ENCODE measurements around the gene GRIK3.

The GRIK3 gene

DNA sequence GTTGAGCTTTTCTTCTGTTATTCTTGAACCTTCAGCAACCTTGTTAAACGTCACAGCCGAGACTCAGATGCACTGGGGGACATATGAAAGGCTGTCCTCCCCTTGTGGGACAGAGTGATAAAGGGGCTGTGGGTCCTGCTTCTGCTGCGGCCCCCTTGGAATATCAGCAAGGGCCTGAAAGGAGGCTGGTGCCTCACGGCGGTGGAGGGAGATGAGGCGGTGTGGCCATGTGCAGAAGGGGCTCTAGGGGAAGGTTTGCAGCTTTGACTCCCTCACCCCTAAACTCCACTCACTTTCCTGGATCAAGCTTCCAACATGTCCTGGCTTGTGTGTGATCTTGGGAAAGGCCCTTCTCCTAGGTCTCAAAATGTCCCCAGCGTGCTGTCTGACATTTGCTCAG lies 280.9 kb downstream of the GRIK3 start:
- DNase-seq (ENCODE audit: low read depth in 1 of 2, low spot score in 1 of 2): no peak
- no peak for TF ChIP-seq POLR2AphosphoS5 (IDR thresholded peaks at IDR 0.05; ENCODE audit: low read depth)
- no peak overlapping the region for H3K4me3 ChIP-seq (replicated peaks; ENCODE audit: insufficient read depth, low read length)
- H3K27ac ChIP-seq (replicated peaks): no peak overlapping the region
- peaks cover 2% of the 10 kb centered on the region for H3K27me3 ChIP-seq (ENCODE audit: insufficient read depth, poor library complexity, severe bottlenecking)

GRCh38 chr1:36752891-36753361 lies 281.4 kb downstream of the GRIK3 start:
- Histone ChIP-seq H3K4me3 (replicated peaks; ENCODE audit: insufficient read depth, low read length) (no peak overlapping the region), H3K27ac (replicated peaks) (no peak overlapping the region), H3K27me3 (ENCODE audit: insufficient read depth, poor library complexity, severe bottlenecking) (peaks cover 3% of the 10 kb centered on the region)
- DNase-seq (ENCODE audit: low read depth in 1 of 2, low spot score in 1 of 2): no peak
- TF ChIP-seq SPI1 (IDR thresholded peaks at IDR 0.05; ENCODE audit: borderline replicate concordance, low read depth) (no peak), GABPA (IDR thresholded peaks at IDR 0.05; ENCODE audit: low read depth) (no peak)
- TF ChIP-seq, protein P1, sequence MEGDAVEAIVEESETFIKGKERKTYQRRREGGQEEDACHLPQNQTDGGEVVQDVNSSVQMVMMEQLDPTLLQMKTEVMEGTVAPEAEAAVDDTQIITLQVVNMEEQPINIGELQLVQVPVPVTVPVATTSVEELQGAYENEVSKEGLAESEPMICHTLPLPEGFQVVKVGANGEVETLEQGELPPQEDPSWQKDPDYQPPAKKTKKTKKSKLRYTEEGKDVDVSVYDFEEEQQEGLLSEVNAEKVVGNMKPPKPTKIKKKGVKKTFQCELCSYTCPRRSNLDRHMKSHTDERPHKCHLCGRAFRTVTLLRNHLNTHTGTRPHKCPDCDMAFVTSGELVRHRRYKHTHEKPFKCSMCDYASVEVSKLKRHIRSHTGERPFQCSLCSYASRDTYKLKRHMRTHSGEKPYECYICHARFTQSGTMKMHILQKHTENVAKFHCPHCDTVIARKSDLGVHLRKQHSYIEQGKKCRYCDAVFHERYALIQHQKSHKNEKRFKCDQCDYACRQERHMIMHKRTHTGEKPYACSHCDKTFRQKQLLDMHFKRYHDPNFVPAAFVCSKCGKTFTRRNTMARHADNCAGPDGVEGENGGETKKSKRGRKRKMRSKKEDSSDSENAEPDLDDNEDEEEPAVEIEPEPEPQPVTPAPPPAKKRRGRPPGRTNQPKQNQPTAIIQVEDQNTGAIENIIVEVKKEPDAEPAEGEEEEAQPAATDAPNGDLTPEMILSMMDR (IDR thresholded peaks at IDR 0.05; ENCODE audit: insufficient read depth, low read length): no peak

DNA sequence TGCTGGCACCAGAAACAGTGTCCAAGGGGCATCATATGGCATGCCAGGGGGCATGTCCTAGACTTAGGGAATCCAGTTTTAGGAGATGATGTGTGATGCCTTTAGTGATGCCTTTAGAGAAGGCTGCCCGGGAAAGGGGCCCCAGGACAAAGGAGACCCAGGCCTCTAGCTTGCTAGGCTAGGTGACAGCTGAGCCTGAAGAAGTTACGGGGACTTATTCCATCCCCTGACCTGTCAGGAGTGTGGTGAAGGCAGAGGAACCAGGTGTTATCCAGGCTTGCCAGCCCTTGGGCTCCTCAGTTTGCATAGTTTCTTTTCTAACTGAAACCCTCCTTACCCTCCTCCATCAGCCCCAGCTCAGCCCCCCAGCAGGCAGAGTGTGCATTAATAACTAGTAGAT lies 281.9 kb downstream of the GRIK3 start:
- no peak for DNase-seq (ENCODE audit: low read depth in 1 of 2, low spot score in 1 of 2)
- Histone ChIP-seq H3K27ac (replicated peaks) (no peak overlapping the region), H3K27me3 (ENCODE audit: insufficient read depth, poor library complexity, severe bottlenecking) (peaks cover 4% of the 10 kb centered on the region), H3K4me3 (replicated peaks; ENCODE audit: insufficient read depth, low read length) (no peak overlapping the region)
- no peak for TF ChIP-seq SPI1 (IDR thresholded peaks at IDR 0.05; ENCODE audit: borderline replicate concordance, low read depth)

DNA sequence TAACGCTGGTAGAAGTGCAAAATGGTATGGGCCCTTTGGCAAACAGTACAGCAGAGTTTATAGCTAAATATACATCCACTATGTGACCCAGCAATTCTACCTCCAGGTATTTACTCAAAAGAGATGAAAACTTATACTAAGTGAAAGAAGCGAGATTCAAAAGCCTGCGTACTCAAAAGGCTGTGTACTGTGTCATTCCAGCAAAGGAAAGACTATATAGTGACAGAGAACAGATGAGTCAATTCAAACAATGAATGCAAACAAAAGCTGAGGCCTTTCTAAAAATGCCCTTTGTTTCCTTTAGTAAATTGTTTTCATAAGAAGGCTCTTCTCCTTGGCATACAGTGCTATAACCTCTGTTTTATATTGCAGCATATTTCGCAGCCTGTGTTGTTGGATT lies 282.8 kb downstream of the GRIK3 start:
- TF ChIP-seq, protein P1 (IDR thresholded peaks at IDR 0.05; ENCODE audit: insufficient read depth, low read length): no peak
- TF ChIP-seq GABPA (IDR thresholded peaks at IDR 0.05; ENCODE audit: low read depth): no peak
- TF ChIP-seq SPI1 (IDR thresholded peaks at IDR 0.05; ENCODE audit: borderline replicate concordance, low read depth): no peak
- no peak for TF ChIP-seq REST (IDR thresholded peaks at IDR 0.05; ENCODE audit: insufficient replicate concordance, low read depth)
- H3K4me3 ChIP-seq (replicated peaks; ENCODE audit: insufficient read depth, low read length): no peak overlapping the region
- no peak for DNase-seq (ENCODE audit: low read depth in 1 of 2, low spot score in 1 of 2)
- no peak overlapping the region for H3K27ac ChIP-seq (replicated peaks)
- peaks cover 5% of the 10 kb centered on the region for H3K27me3 ChIP-seq (ENCODE audit: insufficient read depth, poor library complexity, severe bottlenecking)

GRCh38 chr1:36748466-36748865 lies 285.8 kb downstream of the GRIK3 start:
- H3K27me3 ChIP-seq (ENCODE audit: insufficient read depth, poor library complexity, severe bottlenecking): peaks cover 5% of the 10 kb centered on the region
- TF ChIP-seq SPI1 (IDR thresholded peaks at IDR 0.05; ENCODE audit: borderline replicate concordance, low read depth): no peak
- TF ChIP-seq, protein P1 (IDR thresholded peaks at IDR 0.05; ENCODE audit: insufficient read depth, low read length): no peak
- no peak for TF ChIP-seq POLR2AphosphoS5 (IDR thresholded peaks at IDR 0.05; ENCODE audit: low read depth)
- no peak for TF ChIP-seq GABPA (IDR thresholded peaks at IDR 0.05; ENCODE audit: low read depth)
- no peak for TF ChIP-seq REST (IDR thresholded peaks at IDR 0.05; ENCODE audit: insufficient replicate concordance, low read depth)
- H3K4me3 ChIP-seq (replicated peaks; ENCODE audit: insufficient read depth, low read length): no peak overlapping the region
- H3K27ac ChIP-seq (replicated peaks): no peak overlapping the region
- DNase-seq (ENCODE audit: low read depth in 1 of 2, low spot score in 1 of 2): no peak
